Kidney (tissue), 14 donors: ENCODE measurements around the gene MTHFS. TPM values are rescaled to one million over a fixed set of nuclear protein-coding genes. Genes with fewer than 3 reads are reported as not detected.

Experiments
- DNase-seq, 5 donors: peaks; one replicate each; pipeline ENCODE4 v3.0.0-alpha.2; 2013 to 2020
- FAIRE-seq: peaks from 2 replicates; lab custom pipeline; 2012; peaks lifted over from hg19 to GRCh38; lab: Jason Lieb, UNC
- H3K27ac ChIP-seq, 2 donors: one replicate each; pipeline ENCODE4 v1.7.0; 2013; ENCODE audit warnings: low read depth in 2 of 2, low read length in 2 of 2, inconsistent platforms in 1 of 2
- H3K27me3 ChIP-seq: one replicate; pipeline ENCODE4 v1.7.1; 2013; ENCODE audit warnings: low read length, inconsistent platforms; ENCODE audit not compliant: control insufficient read depth, insufficient read depth
- H3K36me3 ChIP-seq, 3 donors: one replicate each; pipeline versions ENCODE4 v1.7.0 to v1.7.1; 2013; ENCODE audit warnings: low read length in 3 of 3, control low read depth in 1 of 3, inconsistent platforms in 1 of 3; ENCODE audit not compliant: insufficient read depth in 3 of 3, control insufficient read depth in 2 of 3
- H3K4me1 ChIP-seq, 3 donors: one replicate each; pipeline versions ENCODE4 v1.7.0 to v1.7.1; 2013; ENCODE audit warnings: low read length in 3 of 3, inconsistent platforms in 1 of 3, low read depth in 1 of 3; ENCODE audit not compliant: control insufficient read depth in 2 of 3, insufficient read depth in 2 of 3
- H3K4me3 ChIP-seq, 3 donors: one replicate each; pipeline versions ENCODE4 v1.7.0 to v1.8.1; 2013; ENCODE audit warnings: low read length in 3 of 3, control low read depth in 1 of 3, inconsistent platforms in 1 of 3
- H3K9ac ChIP-seq, 3 donors: one replicate each; pipeline versions ENCODE4 v1.7.0 to v1.7.1; 2013; ENCODE audit warnings: low read length in 3 of 3, control low read depth in 1 of 3, inconsistent platforms in 1 of 3
- H3K9me3 ChIP-seq, 3 donors: one replicate each; pipeline versions ENCODE4 v1.7.0 to v1.7.1; 2013; ENCODE audit warnings: low read length in 3 of 3, control low read depth in 1 of 3, inconsistent platforms in 1 of 3; ENCODE audit not compliant: control insufficient read depth in 2 of 3, insufficient read depth in 1 of 3
- intact Hi-C: fragments of 100-400 bp; cut with DNase I; formaldehyde crosslinking; loops from one replicate; pipeline ENCODE4 v1.11.1; 2022
- polyA plus RNA-seq: library from polyadenylated mRNA; stranded (reverse); fragments of 350-450 nt; fragmentation: Illumina TruSeq; extraction: RNeasy Lipid Tissue Mini Kit (QIAGEN cat#74804); gene quantifications from one replicate; pipeline ENCODE4 v1.2.3, GENCODE V29; 2014; ENCODE audit warnings: low read depth, low replicate concordance; ENCODE audit not compliant: insufficient read depth
- total RNA-seq: library from RNA; stranded (reverse); fragmentation: NEBNext Ultra II Directional; extraction: Animal tissue kit (Norgen Biotek cat#: 25700); gene quantifications from one replicate; pipeline ENCODE4 v1.2.1, GENCODE V29; 2021
- TF ChIP-seq, protein P1 (sequence below): IDR thresholded peaks from 3 replicates; pipeline ENCODE4 v1.5.1; 2012; ENCODE audit warnings: mild to moderate bottlenecking, moderate library complexity, borderline replicate concordance; ENCODE audit not compliant: insufficient read depth; ENCODE audit errors: extremely low read depth
- donor health status: control.
- donor health status: control.
- donor health status: control.
- donor health status: control.
- donor health status: control.
- donor health status: DM: yes; HTN: yes; CAD: no.
- donor health status: Normal renal cell carcinoma (clear cell type).

MTHFS gene
- total and polyA plus RNA-seq, 2 donors from 2014 or later, result 44.1 to 115 TPM

DNA sequence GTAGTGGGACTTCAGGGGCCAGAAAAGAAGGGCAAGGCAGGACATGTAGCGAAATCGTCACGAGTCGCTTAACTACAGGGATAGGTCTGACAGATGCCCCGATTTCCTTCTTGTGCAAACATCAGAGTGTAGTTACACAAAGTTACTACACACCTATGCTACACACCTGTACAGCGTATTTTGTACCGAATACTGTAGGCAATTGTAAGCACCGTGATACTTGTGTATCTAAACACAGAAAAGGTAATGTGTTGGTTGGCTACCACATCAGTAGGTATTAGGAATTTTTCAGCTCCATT lies 515 bp upstream of the MTHFS start:
- FAIRE-seq (no peak), DNase-seq (peak in 1 of 5 donors; percentile 71)
- H3K4me3 ChIP-seq, result peak overlapping the region; percentile 47 to 89 (median 87)

GRCh38 chr15:79896131-79896633 lies 632 bp downstream of the MTHFS start:
- Histone ChIP-seq H3K9ac (peak overlapping the region; percentile 2 to 52 (median 20)), H3K4me3 (peak overlapping the region; percentile 47 to 87 (median 84)), H3K4me1 (peaks cover 0 to 9% (median 4%) of the 10 kb centered on the region in 3 donors), H3K27ac (peak overlapping the region; percentile 82 to 95), H3K9me3 (no peaks in the 10 kb centered on the region), H3K27me3 (no peaks in the 10 kb centered on the region), H3K36me3 (no peaks in the 10 kb centered on the region)
- TF ChIP-seq, protein P1, sequence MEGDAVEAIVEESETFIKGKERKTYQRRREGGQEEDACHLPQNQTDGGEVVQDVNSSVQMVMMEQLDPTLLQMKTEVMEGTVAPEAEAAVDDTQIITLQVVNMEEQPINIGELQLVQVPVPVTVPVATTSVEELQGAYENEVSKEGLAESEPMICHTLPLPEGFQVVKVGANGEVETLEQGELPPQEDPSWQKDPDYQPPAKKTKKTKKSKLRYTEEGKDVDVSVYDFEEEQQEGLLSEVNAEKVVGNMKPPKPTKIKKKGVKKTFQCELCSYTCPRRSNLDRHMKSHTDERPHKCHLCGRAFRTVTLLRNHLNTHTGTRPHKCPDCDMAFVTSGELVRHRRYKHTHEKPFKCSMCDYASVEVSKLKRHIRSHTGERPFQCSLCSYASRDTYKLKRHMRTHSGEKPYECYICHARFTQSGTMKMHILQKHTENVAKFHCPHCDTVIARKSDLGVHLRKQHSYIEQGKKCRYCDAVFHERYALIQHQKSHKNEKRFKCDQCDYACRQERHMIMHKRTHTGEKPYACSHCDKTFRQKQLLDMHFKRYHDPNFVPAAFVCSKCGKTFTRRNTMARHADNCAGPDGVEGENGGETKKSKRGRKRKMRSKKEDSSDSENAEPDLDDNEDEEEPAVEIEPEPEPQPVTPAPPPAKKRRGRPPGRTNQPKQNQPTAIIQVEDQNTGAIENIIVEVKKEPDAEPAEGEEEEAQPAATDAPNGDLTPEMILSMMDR, result no peak
- DNase-seq, result peak in 1 of 5 donors; percentile 18
- intact Hi-C loops, result no loop called here
- no peak for FAIRE-seq

More for the DNA sequence above, 515 bp upstream of the MTHFS start:
- no peaks in the 10 kb centered on the region for H3K36me3 ChIP-seq
- peak overlapping the region; percentile 2 to 72 (median 41) for H3K9ac ChIP-seq
- no peaks in the 10 kb centered on the region for H3K9me3 ChIP-seq
- intact Hi-C loops, result no loop called here
- no peaks in the 10 kb centered on the region for H3K27me3 ChIP-seq
- H3K4me1 ChIP-seq, result peaks cover 0 to 7% (median 4%) of the 10 kb centered on the region in 3 donors
- TF ChIP-seq, protein P1, result no peak
- peak overlapping the region; percentile 82 to 95 for H3K27ac ChIP-seq

DNA sequence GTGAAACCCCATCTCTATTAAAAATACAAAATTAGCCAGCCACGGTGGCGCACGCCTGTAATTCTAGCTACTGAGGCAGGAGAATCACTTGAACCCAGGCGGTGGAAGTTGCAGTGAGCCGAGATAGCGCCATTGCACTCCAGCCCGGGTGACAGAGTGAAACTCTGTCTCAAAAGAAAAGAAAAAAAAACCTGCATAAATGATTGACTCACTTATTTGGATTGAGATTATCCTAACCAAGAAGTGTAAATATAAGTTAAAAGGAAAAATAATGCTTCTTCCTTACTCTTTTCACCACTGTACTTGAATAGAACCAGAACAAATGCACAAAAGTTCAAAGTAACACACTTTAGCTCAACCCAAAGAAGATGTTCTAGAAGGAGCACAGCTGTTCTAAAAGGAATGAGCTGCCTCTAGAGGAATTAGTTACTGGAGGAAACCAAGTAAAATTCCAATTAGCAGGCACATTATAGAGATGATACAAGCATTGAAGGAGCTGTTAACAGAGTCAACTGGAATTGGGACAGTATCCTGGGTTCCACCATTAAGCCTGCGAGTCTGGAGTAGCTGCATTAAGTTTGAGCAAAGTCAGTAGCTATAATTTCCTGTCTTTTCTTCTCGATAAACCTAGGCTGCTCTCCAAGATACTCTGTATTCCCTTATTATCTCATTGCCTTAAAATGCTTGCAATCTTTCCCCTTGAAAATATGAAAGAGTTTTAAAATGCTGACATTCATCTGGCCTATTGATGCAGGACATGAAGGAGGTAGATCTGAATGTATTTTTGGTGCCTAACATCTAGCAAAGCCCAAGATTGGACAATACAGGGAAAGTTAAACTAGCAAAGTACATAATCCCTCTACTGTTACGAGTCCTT lies 9.5 kb downstream of the MTHFS start:
- intact Hi-C loops, result no loop called here
- H3K9ac ChIP-seq, result no peak overlapping the region
- H3K36me3 ChIP-seq, result peaks cover 0 to 9% (median 8%) of the 10 kb centered on the region in 3 donors
- TF ChIP-seq, protein P1, result no peak
- H3K4me1 ChIP-seq, result peaks cover 0 to 22% (median 4%) of the 10 kb centered on the region in 3 donors
- DNase-seq (no peak), FAIRE-seq (no peak)
- H3K9me3 ChIP-seq, result no peaks in the 10 kb centered on the region
- no peaks in the 10 kb centered on the region for H3K27me3 ChIP-seq
- H3K27ac ChIP-seq, result peak overlapping the region in 1 of 2 donors; percentile 20
- no peak overlapping the region for H3K4me3 ChIP-seq
